OCI-LY3 (cell line): ENCODE data around the gene AFAP1.

Source experiments
- H2AFZ ChIP-seq: fragments of 200-600, 300-600 bp; shearing (Covaris generic); 2 replicates; pipeline ENCODE4 v1.6.0; 2014; ENCODE audit warnings: antibody characterized with exemption, low read depth, low read length
- H3K27ac ChIP-seq: fragments of 200-600, 300-600 bp; sonication (generic); 2 replicates; pipeline ENCODE4 v1.5.1; 2014; ENCODE audit warnings: mild to moderate bottlenecking, low read length, moderate library complexity, mixed read lengths
- H3K27me3 ChIP-seq: fragments of 200-600, 300-600 bp; sonication (generic); 2 replicates; pipeline ENCODE4 v1.6.1; 2014; ENCODE audit warnings: low read depth, low read length, mixed read lengths
- H3K36me3 ChIP-seq: fragments of 200-600, 300-600 bp; sonication (generic); replicated peaks from 2 replicates; pipeline ENCODE3; 2014; ENCODE audit warnings: low read depth, low read length, mixed read lengths
- H3K4me1 ChIP-seq: fragments of 300-600, 200-600 bp; sonication (generic); 2 replicates; pipeline ENCODE4 v1.6.1; 2014; ENCODE audit warnings: low read length, mixed read lengths
- H3K4me2 ChIP-seq: fragments of 200-600, 300-600 bp; sonication (generic); 2 replicates; pipeline ENCODE4 v1.6.1; 2014; ENCODE audit warnings: low read length, mixed read lengths
- H3K4me3 ChIP-seq: fragments of 300-600, 200-600 bp; sonication (generic); 2 replicates; pipeline ENCODE4 v1.5.1; 2014; ENCODE audit warnings: antibody characterized with exemption, mild to moderate bottlenecking, low read length, moderate library complexity
- H3K79me2 ChIP-seq: fragments of 300-600, 200-600 bp; shearing (Covaris generic); 2 replicates; pipeline ENCODE4 v1.6.1; 2014; ENCODE audit warnings: mild to moderate bottlenecking, low read length, mixed read lengths
- H3K9ac ChIP-seq: fragments of 300-600, 200-600 bp; shearing (Covaris generic); 2 replicates; pipeline ENCODE4 v1.6.0; 2014; ENCODE audit warnings: mild to moderate bottlenecking, low read length, moderate library complexity
- H3K9me3 ChIP-seq: fragments of 200-600, 300-600 bp; shearing (Covaris generic); 2 replicates; pipeline ENCODE4 v1.6.1; 2014; ENCODE audit warnings: low read length, mixed read lengths; ENCODE audit not compliant: insufficient read depth
- H4K20me1 ChIP-seq: fragments of 200-600, 300-600 bp; sonication (generic); 2 replicates; pipeline ENCODE4 v1.6.1; 2016; ENCODE audit warnings: low read length, mixed read lengths; ENCODE audit not compliant: insufficient read depth
- CTCF ChIP-seq: fragments of 200-600, 300-600 bp; sonication (generic); IDR thresholded peaks from 2 replicates; pipeline ENCODE4 v1.5.1; 2014; ENCODE audit warnings: antibody characterized with exemption, low read length, low read depth
- EZH2phosphoT487 ChIP-seq: fragments of 200-600 bp; shearing (Covaris generic); IDR thresholded peaks from 2 replicates; pipeline ENCODE4 v1.6.1; 2018; ENCODE audit warnings: antibody characterized with exemption, mixed run types, low read depth

AFAP1 gene

GRCh38 chr4:7808752-7809151 lies 130.9 kb downstream of the AFAP1 start:
- no peak overlapping the region for H3K27ac ChIP-seq
- no peaks in the 10 kb centered on the region for H3K4me1 ChIP-seq

GRCh38 chr4:7808181-7808580 lies 131.5 kb downstream of the AFAP1 start:
- no peak overlapping the region for H3K4me2 ChIP-seq
- H3K9me3 ChIP-seq: no peaks in the 10 kb centered on the region
- no peaks in the 10 kb centered on the region for H3K36me3 ChIP-seq
- no peak overlapping the region for H2AFZ ChIP-seq
- no peak overlapping the region for H3K9ac ChIP-seq
- no peak for TF ChIP-seq CTCF
- TF ChIP-seq EZH2phosphoT487: no peak
- H3K4me3 ChIP-seq: no peak overlapping the region
- H3K27me3 ChIP-seq: peaks cover 25% of the 10 kb centered on the region
- no peaks in the 10 kb centered on the region for H4K20me1 ChIP-seq
- no peak overlapping the region for H3K27ac ChIP-seq
- H3K79me2 ChIP-seq: no peaks in the 10 kb centered on the region
- H3K4me1 ChIP-seq: no peaks in the 10 kb centered on the region

More at GRCh38 chr4:7808752-7809151, 130.9 kb downstream of the AFAP1 start:
- Histone ChIP-seq H3K4me3 (no peak overlapping the region), H3K27me3 (peaks cover 31% of the 10 kb centered on the region), H3K4me2 (no peak overlapping the region), H3K79me2 (no peaks in the 10 kb centered on the region), H3K9ac (no peak overlapping the region), H3K36me3 (no peaks in the 10 kb centered on the region), H4K20me1 (no peaks in the 10 kb centered on the region), H3K9me3 (no peaks in the 10 kb centered on the region), H2AFZ (no peak overlapping the region)
- TF ChIP-seq CTCF (no peak), EZH2phosphoT487 (no peak)

- H3K27ac ChIP-seq: no peak overlapping the region
- H3K9me3 ChIP-seq: no peaks in the 10 kb centered on the region
- TF ChIP-seq CTCF: no peak
- TF ChIP-seq EZH2phosphoT487: no peak
- no peak overlapping the region for H3K9ac ChIP-seq
- H3K4me3 ChIP-seq: no peak overlapping the region
- H3K4me2 ChIP-seq: no peak overlapping the region
- H4K20me1 ChIP-seq: no peaks in the 10 kb centered on the region
- no peaks in the 10 kb centered on the region for H3K36me3 ChIP-seq
- H3K79me2 ChIP-seq: no peaks in the 10 kb centered on the region
- H3K4me1 ChIP-seq: no peaks in the 10 kb centered on the region
- H3K27me3 ChIP-seq: peaks cover 24% of the 10 kb centered on the region
- no peak overlapping the region for H2AFZ ChIP-seq
Observed at GRCh38 chr4:7807351-7807921, 132.2 kb downstream of the AFAP1 start.

- Histone ChIP-seq H3K27ac (no peak overlapping the region), H2AFZ (no peak overlapping the region), H3K9me3 (no peaks in the 10 kb centered on the region), H3K9ac (no peak overlapping the region), H3K4me3 (no peak overlapping the region), H4K20me1 (no peaks in the 10 kb centered on the region), H3K27me3 (peaks cover 24% of the 10 kb centered on the region), H3K36me3 (no peaks in the 10 kb centered on the region), H3K79me2 (no peaks in the 10 kb centered on the region), H3K4me1 (no peaks in the 10 kb centered on the region), H3K4me2 (no peak overlapping the region)
- TF ChIP-seq EZH2phosphoT487: no peak
- TF ChIP-seq CTCF: no peak
Observed at GRCh38 chr4:7806338-7807090, 133.1 kb downstream of the AFAP1 start.
